HG02571 (cell line): Measurements from ENCODE around the gene PTPN18.
A peak's percentile ranks its signal among the peaks of the same experiment; 100 is the strongest.

Experiments used
- ATAC-seq: cut with Tn5 transposase; IDR thresholded peaks from one replicate; pipeline ENCODE4 v1.9.1; 2021; ENCODE audit warnings: mild to moderate bottlenecking, moderate library complexity; ENCODE audit not compliant: unreplicated experiment

The PTPN18 gene

GRCh38 chr2:130363479-130363878, 7.6 kb downstream of the PTPN18 start:
- ATAC-seq = no peak

GRCh38 chr2:130365075-130365474, 9.2 kb downstream of the PTPN18 start:
- ATAC-seq = no peak

- ATAC-seq = no peak
Observed at GRCh38 chr2:130365963-130366362, 10.1 kb downstream of the PTPN18 start.

- no peak for ATAC-seq
Observed at GRCh38 chr2:130366720-130367119, 10.9 kb downstream of the PTPN18 start.

- ATAC-seq = no peak
Observed at GRCh38 chr2:130368786-130369185, 12.9 kb downstream of the PTPN18 start.

GRCh38 chr2:130369311-130369964, 13.6 kb downstream of the PTPN18 start:
- ATAC-seq = no peak

GRCh38 chr2:130369965-130370341, 14.1 kb downstream of the PTPN18 start:
- no peak for ATAC-seq

DNA sequence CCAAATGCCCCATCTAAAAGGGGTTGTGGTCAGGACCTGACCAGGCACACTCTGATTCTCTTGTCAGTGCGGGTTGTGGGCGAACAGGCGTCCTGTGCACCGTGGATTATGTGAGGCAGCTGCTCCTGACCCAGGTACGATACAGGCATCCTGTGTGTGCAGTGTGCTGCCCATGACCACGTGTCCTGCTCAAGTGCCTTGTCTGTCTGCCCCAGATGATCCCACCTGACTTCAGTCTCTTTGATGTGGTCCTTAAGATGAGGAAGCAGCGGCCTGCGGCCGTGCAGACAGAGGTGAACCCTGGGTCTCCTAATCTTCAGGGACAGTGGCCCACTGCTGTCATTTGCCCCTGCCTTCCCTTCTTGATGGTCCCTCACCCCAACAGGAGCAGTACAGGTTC, 14.6 kb downstream of the PTPN18 start:
- no peak for ATAC-seq

DNA sequence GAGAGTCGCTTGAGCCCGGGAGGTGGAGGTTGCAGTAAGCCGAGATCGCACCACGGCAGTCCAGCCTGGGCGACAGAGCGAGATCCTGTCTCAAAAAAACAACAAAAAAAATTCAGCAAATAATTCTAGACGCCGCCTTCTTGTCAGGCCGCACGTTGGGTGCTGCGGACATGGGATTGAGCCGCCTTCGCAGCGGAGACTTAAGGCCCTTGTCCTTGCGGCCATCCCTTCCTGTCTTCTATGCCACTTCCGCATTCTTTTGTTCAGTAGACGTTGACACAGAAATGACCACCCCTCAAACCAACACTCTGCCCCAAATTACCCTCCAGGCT, 15.8 kb downstream of the PTPN18 start:
- peak; percentile 33 for ATAC-seq

DNA sequence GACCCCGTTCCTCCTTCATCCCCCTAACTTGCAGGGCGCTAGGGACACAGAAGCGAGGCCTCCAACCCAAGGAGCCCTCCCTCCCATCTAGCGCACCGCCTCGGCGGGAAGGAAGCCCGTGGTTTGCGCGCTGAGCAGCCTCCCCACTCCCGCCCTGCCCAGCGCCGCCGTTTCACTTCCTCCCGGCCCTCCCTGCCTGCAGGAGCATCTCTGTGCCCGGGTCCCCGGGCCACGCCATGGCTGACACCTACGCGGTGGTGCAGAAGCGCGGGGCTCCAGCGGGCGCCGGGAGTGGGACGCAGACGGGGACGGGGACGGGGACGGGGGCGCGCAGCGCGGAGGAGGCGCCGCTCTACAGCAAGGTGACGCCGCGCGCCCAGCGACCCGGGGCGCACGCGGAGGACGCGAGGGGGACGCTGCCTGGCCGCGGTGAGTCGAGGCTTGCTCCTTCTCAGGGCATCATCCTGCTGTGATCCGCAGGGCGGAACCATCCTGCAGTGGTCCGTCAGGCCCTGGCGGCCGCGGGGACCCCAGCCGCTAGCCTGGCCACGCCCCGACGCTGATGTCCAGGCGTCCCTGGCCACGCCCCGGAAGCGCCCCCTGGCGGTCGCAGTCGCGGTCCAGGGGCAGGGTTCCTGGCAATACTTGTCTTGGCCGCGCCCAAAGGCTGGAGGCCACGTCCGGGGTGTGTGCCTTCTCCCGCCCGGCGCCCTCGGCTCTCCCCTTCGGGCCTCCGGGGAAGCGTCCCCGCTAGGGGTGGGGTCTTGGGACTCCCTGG, 16.4 kb downstream of the PTPN18 start:
- ATAC-seq = peak; percentile 74

DNA sequence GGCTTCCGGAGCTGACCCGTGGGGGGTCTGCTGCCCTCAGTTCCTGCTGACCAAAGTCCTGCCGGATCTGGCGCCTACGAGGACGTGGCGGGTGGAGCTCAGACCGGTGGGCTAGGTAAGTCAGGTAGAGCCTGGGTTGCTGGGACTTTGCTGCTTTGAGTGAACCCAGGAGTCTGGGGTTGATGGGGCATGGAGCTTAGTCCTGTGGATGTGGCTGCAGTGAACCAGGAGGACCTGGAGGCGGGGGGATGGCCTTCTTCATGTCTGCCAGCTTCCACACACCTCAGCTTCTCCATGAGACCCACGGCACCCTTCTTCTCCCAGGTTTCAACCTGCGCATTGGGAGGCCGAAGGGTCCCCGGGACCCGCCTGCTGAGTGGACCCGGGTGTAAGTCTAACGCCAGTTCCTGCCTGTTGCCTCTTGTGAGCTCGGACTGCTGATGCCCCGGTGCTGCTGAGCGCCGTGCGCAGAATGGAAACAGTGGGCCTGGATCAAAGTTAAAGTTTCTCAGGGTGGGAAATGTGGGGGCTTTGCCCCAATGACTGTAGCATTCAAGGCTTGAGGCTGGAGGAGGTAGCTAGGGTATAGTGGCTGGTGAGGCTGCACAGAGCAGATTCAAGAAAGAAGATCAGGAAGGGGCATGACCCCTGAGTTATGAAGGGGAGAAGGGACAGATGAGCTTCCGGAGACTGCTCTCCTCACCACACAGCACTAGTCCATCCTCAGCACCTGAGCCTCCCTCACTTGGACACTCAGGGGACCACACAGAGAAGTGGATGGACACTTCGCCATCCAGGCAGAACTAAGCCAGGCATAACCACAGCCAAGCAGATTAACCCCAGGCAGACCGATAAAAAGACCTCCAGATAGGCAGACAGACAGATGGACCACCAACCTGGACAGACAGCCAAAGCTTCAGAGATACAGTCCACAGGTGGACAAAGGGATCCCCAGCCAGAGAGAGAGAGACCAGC, 17.3 kb downstream of the PTPN18 start:
- ATAC-seq = no peak

DNA sequence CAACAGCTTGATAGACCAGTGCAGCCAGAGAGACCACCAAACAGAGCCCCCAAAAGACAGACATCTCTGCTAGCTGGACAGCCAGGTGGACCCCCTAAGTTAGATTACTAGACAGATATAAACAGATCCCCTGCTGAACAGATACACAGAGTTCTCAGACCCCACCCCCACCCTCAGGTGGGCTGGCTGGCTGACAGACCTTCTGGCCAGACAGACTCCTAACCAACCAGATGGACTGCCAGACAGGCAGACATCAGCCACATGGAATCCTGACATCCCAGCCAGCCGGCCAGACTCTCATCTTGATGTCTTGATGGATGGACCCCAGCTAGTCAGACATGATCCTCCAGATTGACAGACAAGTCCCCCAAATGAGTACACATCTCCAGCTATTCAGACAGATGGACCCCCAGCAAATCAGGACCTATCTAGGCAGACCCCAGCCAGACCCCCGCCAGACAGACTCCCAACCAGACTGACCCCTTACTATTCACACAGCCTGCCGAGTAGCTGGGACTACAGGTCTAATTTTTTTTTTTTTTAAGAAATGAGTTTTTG, 18.0 kb downstream of the PTPN18 start:
- no peak for ATAC-seq

DNA sequence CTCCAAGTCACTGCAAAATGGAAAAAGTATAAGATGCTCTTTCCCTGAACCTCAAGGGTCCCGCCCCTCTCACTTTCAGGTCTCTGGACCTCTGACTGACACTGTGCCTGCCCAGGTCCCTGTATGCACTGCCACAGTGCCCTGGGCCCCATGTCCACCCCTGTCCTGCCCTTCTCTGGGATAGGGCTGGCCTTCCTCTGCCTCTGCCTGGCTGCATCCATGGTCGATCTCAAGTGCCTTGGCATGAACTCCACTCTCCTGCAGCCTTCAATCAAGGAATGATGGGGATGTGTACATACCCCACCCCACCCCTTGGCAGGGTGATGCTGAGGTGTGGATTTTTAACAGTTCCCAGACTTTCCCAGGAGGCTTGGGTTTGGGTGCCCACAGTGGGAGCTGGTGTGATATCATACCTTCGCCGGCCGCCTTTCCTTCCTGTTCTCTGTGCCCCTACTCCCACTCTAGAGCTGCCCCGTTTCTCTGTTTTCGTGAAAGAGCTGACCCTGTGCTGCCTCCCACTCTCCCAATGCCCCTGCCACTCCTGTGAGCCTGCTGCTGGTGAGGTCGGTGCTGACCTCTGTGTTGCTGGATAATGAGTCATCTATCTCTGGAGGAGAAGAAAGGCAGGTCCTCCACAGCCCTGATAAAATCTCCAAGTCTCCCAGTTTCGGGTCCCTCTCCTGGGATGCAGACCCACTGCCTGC, 18.9 kb downstream of the PTPN18 start:
- ATAC-seq = no peak

DNA sequence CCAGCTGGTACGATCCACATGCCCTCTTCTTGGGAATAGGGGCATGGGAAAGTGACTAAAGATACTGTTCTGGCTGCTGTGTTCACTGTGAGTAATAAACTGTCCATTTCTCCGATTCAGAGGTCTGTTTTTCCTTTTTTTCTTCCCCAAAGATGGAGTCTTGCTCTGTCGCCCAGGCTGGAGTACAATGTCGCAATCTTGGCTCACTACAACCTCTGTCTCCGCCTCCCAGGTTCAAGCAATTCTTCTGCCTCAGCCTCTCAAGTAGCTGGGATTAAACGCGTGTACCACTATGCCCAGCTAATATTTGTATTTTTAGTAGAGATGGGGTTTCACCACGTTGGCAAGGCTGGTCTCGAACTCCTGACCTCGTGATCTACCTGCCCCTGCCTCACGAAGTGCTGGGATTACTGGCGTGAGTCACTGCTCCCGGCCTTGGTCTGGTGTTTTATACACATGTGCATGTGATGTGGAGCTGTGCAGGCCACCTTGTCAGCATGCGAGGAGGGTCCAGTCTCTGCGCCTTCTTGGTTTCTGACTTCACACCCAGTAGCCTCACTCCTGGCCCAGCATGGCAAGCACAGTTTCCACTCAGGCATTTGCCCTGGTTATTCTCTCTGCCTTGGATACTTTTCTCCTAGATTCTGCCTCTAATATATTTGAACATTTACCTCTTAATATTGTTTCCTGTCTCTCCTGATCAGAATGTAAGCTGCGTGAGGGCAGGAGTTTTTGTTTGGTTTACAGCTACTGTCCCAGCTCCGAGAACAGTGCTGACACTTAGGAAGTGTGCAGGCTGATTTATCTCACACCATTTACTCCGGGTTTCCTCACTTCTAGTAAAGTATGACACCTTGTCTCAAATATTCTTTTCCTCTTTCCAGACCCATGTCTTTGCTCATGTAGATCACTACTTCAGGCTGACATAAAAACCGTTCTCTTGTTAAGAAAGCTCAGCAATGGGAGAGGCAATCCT, 19.7 kb downstream of the PTPN18 start:
- no peak for ATAC-seq

DNA sequence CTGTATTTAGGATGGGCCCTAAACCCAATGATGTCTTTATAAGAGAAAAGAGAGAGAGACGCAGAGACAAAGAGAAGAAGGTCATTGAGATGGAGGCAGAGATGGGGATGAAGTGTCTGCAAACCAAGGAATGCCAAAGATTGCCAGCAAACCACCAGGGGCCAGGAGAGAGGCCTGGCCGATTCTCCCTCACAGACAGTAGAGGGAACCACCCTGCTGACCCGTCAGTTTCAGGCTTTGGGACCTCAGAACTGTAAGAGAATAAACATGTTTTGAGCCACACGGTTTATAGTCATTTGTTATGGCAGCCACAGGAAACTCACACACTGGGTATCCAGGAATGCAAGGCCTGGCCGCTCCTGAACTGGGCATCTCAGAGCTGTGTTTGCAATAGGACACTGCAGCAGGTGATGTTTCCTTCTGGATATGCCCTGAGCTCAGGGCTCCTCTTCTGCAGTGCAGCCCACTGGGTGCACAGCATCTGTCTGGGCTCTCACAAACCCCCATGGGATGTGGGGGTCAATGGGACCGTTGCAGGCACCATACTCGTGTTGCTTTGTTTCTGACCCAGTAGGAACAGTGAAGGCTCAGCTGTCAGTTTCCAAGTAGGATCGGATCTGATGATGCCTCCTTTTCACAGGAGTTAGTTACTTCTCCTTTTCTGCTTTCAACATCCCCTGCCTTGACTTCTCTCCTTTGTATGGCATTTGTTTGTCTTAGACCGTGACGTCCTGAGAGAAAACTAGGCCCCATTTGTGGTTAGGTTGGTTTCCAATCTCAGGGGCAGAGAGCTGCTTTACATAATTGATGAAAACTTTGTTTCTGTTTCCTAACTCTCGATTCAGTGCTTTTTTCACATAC, 20.8 kb downstream of the PTPN18 start:
- peak; percentile 51 for ATAC-seq

- no peak for ATAC-seq
Observed at GRCh38 chr2:130377491-130377890, 21.6 kb downstream of the PTPN18 start.

- ATAC-seq = no peak
Observed at GRCh38 chr2:130378206-130378897, 22.5 kb downstream of the PTPN18 start.

GRCh38 chr2:130378898-130379214, 23.0 kb downstream of the PTPN18 start:
- no peak for ATAC-seq
